ENCODE results near the gene RPL22.
"Not testable (repeated sequence)": the region's sequence is repeated elsewhere in the genome, so short reads cannot be mapped to it uniquely, and the experiment has no call there.

RPL22 gene

GRCh38 chr1:6233376-6233775, 34.0 kb upstream of the RPL22 start:
- DNase-seq: no peak

GRCh38 chr1:6225651-6226050, 26.3 kb upstream of the RPL22 start:
- no peak for DNase-seq

GRCh38 chr1:6224718-6225117, 25.3 kb upstream of the RPL22 start:
- no peak for DNase-seq

GRCh38 chr1:6223617-6224016, 24.2 kb upstream of the RPL22 start:
- DNase-seq: no peak

GRCh38 chr1:6222636-6223035, 23.2 kb upstream of the RPL22 start:
- no peak for DNase-seq

- no peak for DNase-seq
Measured at GRCh38 chr1:6221210-6221784, 21.9 kb upstream of the RPL22 start.

GRCh38 chr1:6220236-6220635, 20.8 kb upstream of the RPL22 start:
- DNase-seq: no peak

GRCh38 chr1:6219641-6220040, 20.2 kb upstream of the RPL22 start:
- not testable (repeated sequence) for DNase-seq

GRCh38 chr1:6218375-6219164, 19.2 kb upstream of the RPL22 start:
- DNase-seq: no peak

- DNase-seq: no peak
Measured at GRCh38 chr1:6212193-6212959, 13.0 kb upstream of the RPL22 start.

- no peak for DNase-seq
Measured at GRCh38 chr1:6211731-6212130, 12.3 kb upstream of the RPL22 start.

- no peak for DNase-seq
Measured at GRCh38 chr1:6210591-6211355, 11.4 kb upstream of the RPL22 start.

GRCh38 chr1:6209661-6210580, 10.5 kb upstream of the RPL22 start:
- no peak for DNase-seq

- peak; percentile 82 for DNase-seq
Measured at GRCh38 chr1:6208723-6209660, 9.6 kb upstream of the RPL22 start.

GRCh38 chr1:6207921-6208320, 8.5 kb upstream of the RPL22 start:
- no peak for DNase-seq

GRCh38 chr1:6207075-6207885, 7.9 kb upstream of the RPL22 start:
- no peak for DNase-seq

- no peak for DNase-seq
Measured at GRCh38 chr1:6206520-6206855, 7.1 kb upstream of the RPL22 start.

GRCh38 chr1:6205849-6206519, 6.6 kb upstream of the RPL22 start, which contains the start of gene RNF207:
TSS of gene RNF207 (plus strand) at chr1:6206119. CDS start at chr1:6206536, 417 bp downstream.
- DNase-seq: peak; percentile 80

GRCh38 chr1:6202256-6202655, 2.9 kb upstream of the RPL22 start:
- DNase-seq: no peak

Data from retina (tissue), 1 donor.